Measurements from ENCODE around the gene OBSCN.
"Not testable (repeated sequence)": the region's sequence is repeated elsewhere in the genome, so short reads cannot be mapped to it uniquely, and the experiment has no call there.

The OBSCN gene

DNA sequence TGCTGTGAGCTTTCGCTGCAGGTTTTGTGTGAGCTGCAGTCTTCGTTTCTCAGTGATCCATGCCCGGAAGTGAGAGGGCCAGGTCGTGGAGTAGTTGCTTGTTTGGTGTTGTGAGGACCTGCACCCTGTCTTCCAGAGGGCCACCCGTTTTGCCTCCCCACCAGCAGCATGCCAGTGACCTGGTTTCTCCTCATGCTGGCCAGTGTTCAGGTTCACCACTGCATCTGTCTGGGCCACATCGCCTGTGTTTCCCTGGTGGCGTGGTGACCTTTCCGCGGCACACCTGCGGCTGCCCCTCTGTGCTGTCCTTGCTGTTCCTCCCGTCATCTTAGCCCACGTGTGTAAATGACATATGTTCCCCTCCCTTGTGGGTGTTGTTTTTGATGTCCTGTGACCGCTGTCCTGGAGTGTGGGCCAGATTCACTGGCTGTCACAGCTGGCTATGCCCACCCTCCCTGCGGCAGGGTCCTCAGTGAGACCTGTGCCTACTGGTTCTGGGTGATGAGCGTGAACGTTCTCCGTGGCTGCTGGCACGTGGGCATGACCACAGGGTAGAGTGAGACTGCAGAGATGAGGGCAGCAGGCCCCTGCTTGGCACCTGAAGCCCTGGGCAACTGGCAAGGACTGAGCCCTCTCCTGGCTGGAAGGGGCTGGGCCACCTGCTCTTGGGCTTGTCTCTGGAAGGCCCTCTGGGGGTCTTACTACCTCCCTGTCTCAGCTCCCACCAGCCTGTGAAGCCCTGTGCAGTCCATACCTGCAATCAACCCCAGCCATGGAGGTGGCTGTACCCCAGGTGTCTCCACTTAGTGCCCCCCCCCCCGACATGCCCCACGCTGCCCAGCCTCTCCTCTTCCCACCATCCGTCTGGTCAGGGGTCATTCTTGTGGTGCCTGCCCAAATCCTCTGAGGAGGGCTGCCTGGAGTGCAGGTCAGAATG, 35.0 kb upstream of the OBSCN start:
- DNase-seq: no peak

DNA sequence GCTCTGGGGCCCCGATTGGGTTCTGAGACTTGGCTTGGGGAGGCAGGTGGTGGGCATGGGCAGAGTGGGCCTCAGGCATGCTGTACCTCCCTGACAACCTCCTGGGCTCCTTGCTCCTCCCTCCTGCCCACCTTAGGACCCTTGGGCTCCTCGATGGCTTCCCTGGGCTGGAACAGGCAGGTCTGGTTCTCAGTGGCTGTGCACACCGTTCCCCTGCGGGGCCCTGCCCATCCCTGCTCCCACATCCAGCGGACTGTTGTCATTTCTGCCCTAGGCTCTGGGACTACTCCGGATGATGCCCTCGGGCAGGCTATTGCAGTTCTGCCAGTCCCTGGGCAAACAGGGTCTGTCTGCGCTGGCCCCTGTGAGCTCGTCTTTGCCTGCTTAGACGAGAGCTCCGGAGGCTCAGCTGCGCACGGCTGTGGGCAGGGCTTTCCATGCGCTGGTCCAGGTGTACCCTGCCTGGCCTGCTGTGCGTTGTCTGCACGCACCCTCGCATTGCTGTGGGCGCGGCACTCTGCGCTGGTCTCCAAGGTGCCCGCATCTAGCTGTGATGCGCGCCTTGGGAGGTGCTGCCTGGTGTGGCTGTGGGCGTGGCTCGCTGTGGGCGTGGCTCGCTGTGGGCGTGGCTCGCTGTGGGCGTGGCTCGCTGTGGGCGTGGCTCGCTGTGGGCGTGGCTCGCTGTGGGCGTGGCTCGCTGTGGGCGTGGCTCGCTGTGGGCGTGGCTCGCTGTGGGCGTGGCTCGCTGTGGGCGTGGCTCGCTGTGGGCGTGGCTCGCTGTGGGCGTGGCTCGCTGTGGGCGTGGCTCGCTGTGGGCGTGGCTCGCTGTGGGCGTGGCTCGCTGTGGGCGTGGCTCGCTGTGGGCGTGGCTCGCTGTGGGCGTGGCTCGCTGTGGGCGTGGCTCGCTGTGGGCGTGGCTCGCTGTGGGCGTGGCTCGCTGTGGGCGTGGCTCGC, 34.0 kb upstream of the OBSCN start:
- not testable (repeated sequence) for DNase-seq

GRCh38 chr1:228174482-228175315, 33.1 kb upstream of the OBSCN start:
- DNase-seq: no peak

DNA sequence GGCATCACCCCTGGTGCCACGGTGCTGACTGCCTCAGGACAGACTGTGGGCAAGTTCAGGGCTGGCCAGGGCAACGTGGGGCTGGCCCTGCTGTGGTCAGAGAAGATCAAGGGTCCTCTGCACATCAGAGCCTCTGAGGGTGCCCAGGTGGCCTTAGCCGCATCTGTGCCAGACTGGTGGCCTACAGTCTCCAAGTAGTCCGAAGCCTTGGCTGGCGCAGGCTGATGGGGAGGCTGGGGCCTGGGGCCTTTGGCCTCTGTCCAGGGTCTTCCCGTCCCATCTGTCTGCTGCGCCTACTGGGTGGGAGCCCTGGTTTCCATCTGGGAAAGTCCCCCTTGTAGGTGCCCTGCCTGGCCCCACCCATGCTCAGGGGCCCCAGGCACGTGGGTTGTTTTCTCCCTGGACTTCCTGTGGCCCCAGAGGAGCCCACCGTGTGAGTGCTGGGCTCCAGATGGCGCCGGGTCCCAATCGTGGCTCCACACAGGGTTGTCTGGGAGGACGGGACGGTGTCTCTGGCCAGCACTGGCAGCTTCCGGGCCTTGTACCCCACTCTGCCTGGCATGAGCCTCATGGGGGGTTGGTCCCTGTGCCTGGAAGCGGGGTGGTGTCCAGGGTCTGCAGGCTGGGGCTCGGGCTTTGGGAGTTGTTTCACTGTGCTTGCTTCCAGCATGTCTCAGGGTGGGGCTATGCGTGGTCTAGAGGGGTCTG, 32.4 kb upstream of the OBSCN start:
- no peak for DNase-seq

DNA sequence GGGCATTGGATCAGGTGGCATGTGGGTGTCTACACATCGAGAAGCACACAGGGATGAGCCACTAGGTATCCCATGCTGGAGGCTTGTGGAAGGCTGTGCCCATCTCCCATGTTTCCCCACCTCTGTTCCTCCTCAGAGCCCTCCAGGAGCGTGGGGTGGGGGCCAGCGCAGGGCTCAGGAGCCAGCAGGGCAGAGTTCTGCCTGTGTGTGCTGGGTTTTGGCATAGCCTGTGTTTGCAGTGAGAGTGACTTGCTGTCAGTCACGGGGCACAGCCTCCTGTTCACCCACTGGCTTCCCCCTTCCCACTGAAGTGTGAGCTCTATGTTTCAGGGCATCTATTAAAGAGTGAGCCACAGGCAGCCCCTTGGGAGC, 31.8 kb upstream of the OBSCN start:
- no peak for DNase-seq

DNA sequence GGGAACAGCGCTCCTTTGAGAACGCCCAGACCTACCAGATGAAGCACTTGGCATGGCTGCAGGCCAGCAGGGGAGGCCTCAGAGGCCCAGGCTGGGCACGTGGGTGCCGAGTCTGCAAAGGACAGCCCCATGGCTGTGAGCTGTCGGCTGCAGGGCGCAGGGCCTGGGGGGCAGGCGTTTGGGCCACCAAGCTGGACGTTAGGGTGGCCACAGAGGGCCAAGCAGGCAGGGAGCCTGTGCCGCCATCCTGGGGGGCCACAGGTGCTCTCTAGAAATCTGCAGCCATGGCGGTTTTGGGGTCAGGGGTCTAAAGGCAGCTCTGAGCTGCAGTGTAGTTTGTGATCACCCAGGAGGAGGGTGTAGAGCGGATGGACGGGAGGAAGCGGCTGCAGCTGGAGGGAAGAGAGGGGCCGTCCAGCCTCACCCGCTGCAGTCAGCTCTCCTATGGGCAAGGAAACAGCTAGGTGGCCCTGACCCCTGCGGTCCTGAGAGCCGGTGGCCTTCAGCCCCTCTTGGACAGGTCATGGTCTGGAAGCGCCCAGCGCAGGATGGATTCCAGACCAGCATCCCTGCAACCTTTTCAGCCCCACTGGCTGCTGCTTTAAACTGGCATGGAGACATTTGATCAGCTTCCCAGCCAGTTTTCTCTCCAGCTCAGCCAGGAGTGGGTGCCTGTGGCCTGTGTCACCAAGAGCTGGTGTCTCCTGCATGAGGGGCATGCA, 31.2 kb upstream of the OBSCN start:
- no peak for DNase-seq

GRCh38 chr1:228177183-228177475, 30.7 kb upstream of the OBSCN start:
- DNase-seq: no peak

DNA sequence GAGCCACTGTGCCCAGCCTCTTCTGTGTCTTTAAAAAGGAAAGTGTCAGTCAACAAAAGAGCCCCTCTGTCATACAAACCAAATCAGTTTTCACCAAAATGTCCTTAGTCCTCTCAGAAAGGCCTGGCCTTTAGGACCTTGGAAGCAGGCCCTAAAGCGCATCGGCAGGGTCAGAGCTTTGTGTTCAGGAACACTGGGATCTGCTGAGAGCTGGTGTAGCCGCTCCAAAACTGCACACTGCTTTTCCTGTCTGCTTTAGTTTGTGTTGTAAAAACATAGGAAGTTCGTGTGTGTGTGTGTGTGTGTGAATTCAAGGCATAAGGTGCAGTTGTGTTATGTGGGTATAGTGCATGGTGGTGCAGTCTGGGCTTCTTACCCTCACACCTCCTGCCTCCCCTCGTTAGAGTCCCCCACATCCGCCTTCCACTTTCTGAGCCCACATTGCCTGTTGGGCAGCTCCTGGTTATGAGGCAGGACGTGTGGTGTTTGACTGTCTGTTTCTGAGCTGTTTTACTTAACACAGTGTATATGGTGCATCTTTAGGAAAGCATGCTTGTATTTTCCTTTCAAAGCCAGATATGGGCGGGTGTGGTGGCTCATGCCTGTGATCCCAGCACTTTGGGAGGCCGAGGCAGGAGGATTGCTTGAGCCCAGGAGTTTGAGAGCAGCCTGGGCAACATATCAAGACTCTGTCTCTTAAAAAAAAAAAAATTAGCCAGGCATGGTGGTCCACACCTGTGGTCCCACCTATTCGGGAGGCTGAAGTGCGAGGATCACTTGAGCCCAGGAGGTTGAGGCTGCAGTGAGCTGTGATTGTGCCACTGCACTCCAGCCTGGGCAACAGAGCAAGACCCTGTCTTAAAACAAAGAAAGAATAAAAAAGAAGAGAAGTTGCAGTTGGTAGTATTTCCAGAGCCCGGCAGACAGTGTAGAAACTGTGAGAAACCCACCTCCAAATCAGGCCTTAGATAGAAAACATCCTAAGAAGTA, 29.8 kb upstream of the OBSCN start:
- DNase-seq: no peak

- DNase-seq: no peak
Measured at GRCh38 chr1:228178737-228179684, 28.8 kb upstream of the OBSCN start.

GRCh38 chr1:228180271-228180958, 27.4 kb upstream of the OBSCN start:
- no peak for DNase-seq

- no peak for DNase-seq
Measured at GRCh38 chr1:228180959-228181644, 26.7 kb upstream of the OBSCN start.

DNA sequence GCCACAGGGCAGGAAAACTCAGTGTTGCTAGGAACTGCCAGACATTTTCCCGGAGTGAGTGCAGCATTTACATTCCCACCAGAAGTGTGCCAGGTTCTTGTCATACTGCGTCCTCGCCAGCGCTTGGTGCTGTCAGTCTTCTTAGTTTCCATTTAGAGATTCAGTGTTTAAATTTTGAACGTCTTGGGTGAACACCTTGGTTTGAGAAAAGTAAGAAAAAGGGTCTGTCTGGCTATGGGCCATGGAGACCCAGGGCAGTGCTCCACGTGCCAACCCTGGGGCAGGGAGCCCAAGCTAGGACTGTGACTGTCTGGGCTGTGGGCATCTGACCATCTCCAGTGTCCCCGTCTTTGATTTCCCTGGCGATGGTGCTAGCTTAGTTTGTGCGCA, 26.2 kb upstream of the OBSCN start:
- DNase-seq: no peak

GRCh38 chr1:228182296-228183030, 25.4 kb upstream of the OBSCN start:
- DNase-seq: no peak

- DNase-seq: no peak
Measured at GRCh38 chr1:228184152-228184551, 23.7 kb upstream of the OBSCN start.

GRCh38 chr1:228185641-228185965, 22.2 kb upstream of the OBSCN start:
- no peak for DNase-seq

DNA sequence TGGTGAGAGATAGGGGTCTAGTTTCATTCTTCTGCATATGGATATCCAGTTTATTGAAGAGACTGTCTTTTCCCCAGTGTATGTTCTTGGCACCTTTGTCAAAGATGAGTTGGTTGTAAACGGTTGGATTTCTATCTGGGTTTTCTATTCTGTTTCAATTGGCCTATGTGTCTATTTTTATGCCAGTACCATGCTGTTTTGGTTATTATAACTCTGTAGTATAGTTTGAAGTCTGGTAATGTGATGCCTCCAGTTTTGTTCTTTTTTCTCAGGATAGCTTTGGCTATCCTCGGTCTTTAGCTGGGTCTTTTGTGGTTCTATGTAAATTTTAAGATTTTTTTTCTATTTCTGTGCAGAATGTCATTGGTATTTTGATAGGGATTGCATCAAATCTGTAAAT, 19.6 kb upstream of the OBSCN start:
- not testable (repeated sequence) for DNase-seq

GRCh38 chr1:228190182-228190581, 17.7 kb upstream of the OBSCN start:
- DNase-seq: no peak

All from NCI-H2171 treated with DMSO at 0.1 percent for 48 hours (cell line).